Smooth muscle cell (in vitro differentiated cells): ENCODE results near the gene PARD3. TPM values are rescaled to one million over a fixed set of nuclear protein-coding genes. Genes with fewer than 3 reads are reported as not detected.

Experiments used
- DNase-seq: peaks from one replicate; lab custom pipeline; 2025; ENCODE audit not compliant: unreplicated experiment; lab: John Stamatoyannopoulos, UW
- H2AFZ ChIP-seq: fragments of 200-600 bp; sonication (generic); 2 replicates; pipeline ENCODE4 v1.6.0; 2016; ENCODE audit warnings: antibody characterized with exemption, low read depth, mild to moderate bottlenecking
- H3F3A ChIP-seq: fragments of 200-600 bp; sonication (generic); 2 replicates; pipeline ENCODE4 v1.6.0; 2017; ENCODE audit warnings: antibody characterized with exemption, low read depth
- H3K27ac ChIP-seq: fragments of 200-600 bp; sonication (generic); 2 replicates; pipeline ENCODE4 v1.5.1; 2016; ENCODE audit warnings: low read depth, mild to moderate bottlenecking
- H3K27me3 ChIP-seq: fragments of 200-600 bp; sonication (generic); 2 replicates; pipeline ENCODE4 v1.6.1; 2016; ENCODE audit warnings: low read depth, mild to moderate bottlenecking
- H3K36me3 ChIP-seq: fragments of 200-600 bp; sonication (generic); 2 replicates; pipeline ENCODE4 v1.5.1; 2016; ENCODE audit warnings: low read depth
- H3K4me1 ChIP-seq: fragments of 200-600 bp; sonication (generic); 2 replicates; pipeline ENCODE4 v1.5.1; 2016; ENCODE audit warnings: low read depth
- H3K4me2 ChIP-seq: fragments of 200-600 bp; sonication (generic); 2 replicates; pipeline ENCODE4 v1.6.0; 2016; ENCODE audit warnings: mild to moderate bottlenecking
- H3K4me3 ChIP-seq: fragments of 200-600 bp; sonication (generic); 2 replicates; pipeline ENCODE4 v1.5.1; 2016; ENCODE audit warnings: mild to moderate bottlenecking
- H3K79me2 ChIP-seq: fragments of 200-600 bp; sonication (generic); 2 replicates; pipeline ENCODE4 v1.6.0; 2016; ENCODE audit warnings: low read depth, mild to moderate bottlenecking
- H3K9ac ChIP-seq: fragments of 200-600 bp; sonication (generic); 2 replicates; pipeline ENCODE4 v1.6.0; 2016; ENCODE audit warnings: low read depth
- H3K9me3 ChIP-seq: fragments of 200-600 bp; sonication (generic); replicated peaks from 2 replicates; pipeline ENCODE4 v1.5.1; 2016; ENCODE audit warnings: low read depth
- H4K20me1 ChIP-seq: fragments of 200-600 bp; sonication (generic); 2 replicates; pipeline ENCODE4 v1.6.0; 2016; ENCODE audit warnings: low read depth
- CTCF ChIP-seq: fragments of 200-600 bp; sonication (generic); IDR thresholded peaks from 2 replicates; pipeline ENCODE4 v1.5.1; 2017; ENCODE audit warnings: borderline replicate concordance, mild to moderate bottlenecking, antibody characterized with exemption; ENCODE audit not compliant: insufficient read depth, poor library complexity, severe bottlenecking
- WGBS: methylation state at CpG from one replicate; pipeline ENCODE4 v1.1.7; 2016; ENCODE audit warnings: low lambda C conversion rate; 5-methylcytosine and 5-hydroxymethylcytosine counted together
- polyA plus RNA-seq: library from polyadenylated mRNA; unstranded; fragments of >200 nt; fragmentation: Nextera tagmentation; extraction: Ambion mirVana; gene quantifications from 2 replicates; pipeline ENCODE4 v1.2.1, GENCODE V29; 2016
- total RNA-seq: library from RNA; depleted of rRNA; stranded (reverse); fragments of >200 nt; gene quantifications from 2 replicates; pipeline ENCODE4 v1.2.3, GENCODE V29; 2014

Gene PARD3
- total and polyA plus RNA-seq, 2 experiments from 2014 or later = 17.5 to 26.0 TPM

- Histone ChIP-seq H3F3A (no peaks in the 10 kb centered on the region), H4K20me1 (peaks cover 17% of the 10 kb centered on the region), H3K4me2 (no peak overlapping the region), H3K79me2 (no peaks in the 10 kb centered on the region), H3K9ac (no peak overlapping the region), H3K36me3 (no peaks in the 10 kb centered on the region), H3K27ac (no peak overlapping the region), H3K4me1 (no peaks in the 10 kb centered on the region), H2AFZ (no peak overlapping the region), H3K4me3 (no peak overlapping the region), H3K27me3 (no peaks in the 10 kb centered on the region), H3K9me3 (no peaks in the 10 kb centered on the region)
- no peak for TF ChIP-seq CTCF
- no peak for DNase-seq
- 98% methylated on average over 12 of the region's 12 CpGs for WGBS
Measured at GRCh38 chr10:34624323-34625153, 190.6 kb downstream of the PARD3 start.

GRCh38 chr10:34622945-34623344, 192.2 kb downstream of the PARD3 start:
- Histone ChIP-seq H3K9me3 (no peaks in the 10 kb centered on the region), H2AFZ (no peak overlapping the region), H3K4me3 (no peak overlapping the region), H3F3A (no peaks in the 10 kb centered on the region), H3K27me3 (no peaks in the 10 kb centered on the region), H3K4me1 (no peaks in the 10 kb centered on the region), H3K36me3 (no peaks in the 10 kb centered on the region), H4K20me1 (peaks cover 6% of the 10 kb centered on the region), H3K27ac (no peak overlapping the region), H3K79me2 (peaks cover 9% of the 10 kb centered on the region), H3K9ac (no peak overlapping the region), H3K4me2 (no peak overlapping the region)
- WGBS = 89% methylated on average over 4 of the region's 4 CpGs
- no peak for TF ChIP-seq CTCF
- DNase-seq = no peak

- Histone ChIP-seq H3K79me2 (peaks cover 37% of the 10 kb centered on the region), H3K4me3 (no peak overlapping the region), H3K4me2 (no peak overlapping the region), H3K4me1 (no peaks in the 10 kb centered on the region), H3K27me3 (no peaks in the 10 kb centered on the region), H3F3A (no peaks in the 10 kb centered on the region), H3K36me3 (no peaks in the 10 kb centered on the region), H3K9me3 (no peaks in the 10 kb centered on the region), H2AFZ (no peak overlapping the region), H3K9ac (no peak overlapping the region), H3K27ac (no peak overlapping the region), H4K20me1 (peaks cover 9% of the 10 kb centered on the region)
- DNase-seq = no peak
- no peak for TF ChIP-seq CTCF
- WGBS = 88% methylated on average over 2 of the region's 2 CpGs
Measured at GRCh38 chr10:34618611-34619010, 196.5 kb downstream of the PARD3 start.

- WGBS = 98% methylated on average over 3 of the region's 3 CpGs
- H4K20me1 ChIP-seq = peaks cover 22% of the 10 kb centered on the region
- no peaks in the 10 kb centered on the region for H3K27me3 ChIP-seq
- H3K4me2 ChIP-seq = no peak overlapping the region
- DNase-seq = no peak
- no peak overlapping the region for H3K9ac ChIP-seq
- no peak overlapping the region for H3K4me3 ChIP-seq
- no peaks in the 10 kb centered on the region for H3K4me1 ChIP-seq
- no peaks in the 10 kb centered on the region for H3K36me3 ChIP-seq
- no peaks in the 10 kb centered on the region for H3K9me3 ChIP-seq
- no peak overlapping the region for H2AFZ ChIP-seq
- no peaks in the 10 kb centered on the region for H3F3A ChIP-seq
- H3K27ac ChIP-seq = no peak overlapping the region
- no peak for TF ChIP-seq CTCF
- peaks cover 52% of the 10 kb centered on the region for H3K79me2 ChIP-seq
Measured at GRCh38 chr10:34615770-34616169, 199.3 kb downstream of the PARD3 start.
